Kidney epithelial cell (primary cell): ENCODE measurements around the gene LRBA. TPM values are rescaled to one million over a fixed set of nuclear protein-coding genes. Genes with fewer than 3 reads are reported as not detected.

Experiments
- DNase-seq: peaks from one replicate; pipeline ENCODE4 v3.0.0-alpha.2; 2010; ENCODE audit warnings: low read depth
- H3K27me3 ChIP-seq: 2 replicates; pipeline ENCODE4 v1.6.0; 2011; ENCODE audit warnings: low read length; ENCODE audit not compliant: control insufficient read depth, insufficient read depth
- H3K36me3 ChIP-seq: 2 replicates; pipeline ENCODE4 v1.5.1; 2011; ENCODE audit warnings: low read length; ENCODE audit not compliant: control insufficient read depth, insufficient read depth
- H3K4me3 ChIP-seq: 2 replicates; pipeline ENCODE4 v1.5.1; 2011; ENCODE audit warnings: low read depth, mild to moderate bottlenecking, control low read depth, low read length
- CTCF ChIP-seq: IDR thresholded peaks from 2 replicates; pipeline ENCODE4 v1.5.1; 2011; ENCODE audit warnings: mild to moderate bottlenecking, moderate library complexity, low read length, control low read depth, inconsistent platforms; ENCODE audit not compliant: insufficient read depth, poor library complexity, severe bottlenecking
- total RNA-seq: library from RNA; depleted of rRNA; stranded (reverse); fragments of >200 nt; gene quantifications from 2 replicates; pipeline ENCODE4 v1.2.3, GENCODE V29; 2015

LRBA gene
- total RNA-seq, 1 donor from 2014 or later, result 85.2 TPM

GRCh38 chr4:150369434-150370380, 645.4 kb downstream of the LRBA start:
- Histone ChIP-seq H3K4me3 (no peak overlapping the region), H3K27me3 (no peaks in the 10 kb centered on the region), H3K36me3 (no peaks in the 10 kb centered on the region)
- TF ChIP-seq CTCF, result no peak
- no peak for DNase-seq

GRCh38 chr4:150368667-150369066, 646.4 kb downstream of the LRBA start:
- no peaks in the 10 kb centered on the region for H3K36me3 ChIP-seq
- no peaks in the 10 kb centered on the region for H3K27me3 ChIP-seq
- no peak for DNase-seq
- TF ChIP-seq CTCF, result no peak
- no peak overlapping the region for H3K4me3 ChIP-seq

GRCh38 chr4:150367326-150367725, 647.8 kb downstream of the LRBA start:
- Histone ChIP-seq H3K36me3 (no peaks in the 10 kb centered on the region), H3K4me3 (no peak overlapping the region), H3K27me3 (no peaks in the 10 kb centered on the region)
- no peak for DNase-seq
- TF ChIP-seq CTCF, result no peak

GRCh38 chr4:150366487-150366999, 648.5 kb downstream of the LRBA start:
- Histone ChIP-seq H3K36me3 (no peaks in the 10 kb centered on the region), H3K27me3 (no peaks in the 10 kb centered on the region), H3K4me3 (no peak overlapping the region)
- no peak for DNase-seq
- no peak for TF ChIP-seq CTCF

- DNase-seq, result no peak
- no peak for TF ChIP-seq CTCF
- no peak overlapping the region for H3K4me3 ChIP-seq
- H3K36me3 ChIP-seq, result no peaks in the 10 kb centered on the region
- no peaks in the 10 kb centered on the region for H3K27me3 ChIP-seq
Measured at GRCh38 chr4:150363721-150364688, 651.1 kb downstream of the LRBA start.
